ENCODE measurements around the gene GRN.

GRCh38 chr17:44380767-44381166 lies 35.7 kb downstream of the GRN start:
- TF ChIP-seq CTCF (IDR thresholded peaks at IDR 0.05), result no peak
- no peak for TF ChIP-seq EP300 (IDR thresholded peaks at IDR 0.05)
- no peak for TF ChIP-seq POLR2A (IDR thresholded peaks at IDR 0.05)
- no peak for TF ChIP-seq POLR2AphosphoS5 (IDR thresholded peaks at IDR 0.05)
